ENCODE data around the gene CWC22. TPM values are rescaled to one million over a fixed set of nuclear protein-coding genes. Genes with fewer than 3 reads are reported as not detected.
"Not testable (repeated sequence)": the region's sequence is repeated elsewhere in the genome, so short reads cannot be mapped to it uniquely, and the experiment has no call there.

Gene CWC22
- total RNA-seq, 1 donor: 12.7 TPM

DNA sequence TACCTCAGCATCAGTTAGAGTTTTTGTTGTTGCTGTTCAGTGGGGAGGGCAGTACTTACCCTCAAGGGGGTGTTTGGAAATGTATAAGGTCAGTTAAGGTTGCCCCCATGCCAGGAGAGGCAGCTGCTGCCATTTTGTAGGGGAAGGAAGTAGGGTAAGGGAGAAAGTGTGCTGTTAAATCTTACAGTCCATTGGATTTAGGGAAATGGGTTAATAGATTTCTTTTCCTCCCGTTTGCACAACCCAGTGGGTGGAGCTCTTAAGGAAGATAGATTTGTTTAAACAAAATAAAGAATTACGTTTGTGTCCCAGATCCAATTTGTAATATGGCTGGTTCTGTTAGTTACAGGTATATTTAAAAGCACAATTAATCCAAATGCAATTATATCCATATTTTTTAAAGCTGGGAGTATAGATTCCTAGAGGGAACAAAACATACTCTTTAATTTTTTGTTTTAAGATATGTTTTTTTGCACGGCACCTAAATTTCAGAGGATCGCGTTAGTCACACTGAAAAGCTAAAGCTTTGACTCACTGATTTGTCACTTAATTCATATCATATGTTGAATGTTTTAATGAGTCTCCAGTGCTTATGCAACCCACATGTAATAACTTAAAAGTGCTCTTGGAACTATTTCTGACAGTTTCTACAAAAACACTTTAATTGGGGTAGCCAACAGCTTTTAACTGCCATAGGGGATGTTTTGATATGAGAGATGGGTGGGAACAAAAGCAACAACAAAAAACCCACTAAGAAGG, 9.0 kb upstream of the CWC22 start:
- peaks cover 10% of the 10 kb centered on the region for H3K27me3 ChIP-seq (ENCODE audit: insufficient read depth, low read length)
- H3K4me3 ChIP-seq (ENCODE audit: low read length): no peak overlapping the region
- H3K4me1 ChIP-seq (ENCODE audit: insufficient read depth, low read length): no peaks in the 10 kb centered on the region
- no peaks in the 10 kb centered on the region for H3K9me3 ChIP-seq (ENCODE audit: low read depth, low read length)

DNA sequence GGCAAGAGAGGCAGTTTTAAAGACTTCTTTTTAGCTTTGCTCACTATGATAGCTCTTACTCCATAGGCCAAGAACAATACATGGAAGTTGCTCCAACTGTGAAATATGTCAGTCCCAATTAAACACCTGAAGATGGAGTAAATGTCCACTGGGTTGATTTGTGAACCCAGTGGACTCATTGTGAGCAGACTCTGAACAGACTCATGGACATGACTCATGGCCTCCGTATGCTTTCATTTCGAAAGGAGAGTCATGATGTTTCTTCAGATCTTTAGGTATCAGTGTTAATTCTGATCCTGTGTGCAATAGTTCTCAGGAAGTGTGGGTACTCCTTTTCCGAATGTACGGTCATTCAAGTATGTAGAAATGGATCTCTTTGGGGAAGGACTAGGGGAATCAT, 5.4 kb upstream of the CWC22 start:
- no peak overlapping the region for H3K4me3 ChIP-seq (ENCODE audit: low read length)
- no peaks in the 10 kb centered on the region for H3K4me1 ChIP-seq (ENCODE audit: insufficient read depth, low read length)
- H3K9me3 ChIP-seq (ENCODE audit: low read depth, low read length): no peaks in the 10 kb centered on the region
- peaks cover 1% of the 10 kb centered on the region for H3K27me3 ChIP-seq (ENCODE audit: insufficient read depth, low read length)

DNA sequence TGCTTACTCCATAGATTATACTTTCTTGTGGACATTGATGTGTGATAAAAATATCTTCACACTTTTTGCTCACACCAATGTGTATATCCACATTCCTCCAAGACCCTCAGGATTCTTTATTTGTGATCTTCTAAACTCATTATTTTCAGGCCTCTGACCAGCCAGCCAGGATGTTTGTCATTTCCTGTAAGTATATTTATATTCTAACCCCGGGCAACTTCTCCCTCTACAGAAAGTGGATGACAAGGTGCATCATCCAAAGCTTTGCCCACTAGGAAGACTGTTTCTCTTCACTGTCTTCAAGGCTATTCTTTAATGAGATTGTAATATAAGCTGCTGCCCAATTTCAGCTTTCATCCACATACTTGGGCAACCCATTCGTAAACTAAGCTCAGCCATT, 3.6 kb upstream of the CWC22 start:
- Histone ChIP-seq H3K27me3 (ENCODE audit: insufficient read depth, low read length) (no peaks in the 10 kb centered on the region), H3K9me3 (ENCODE audit: low read depth, low read length) (no peaks in the 10 kb centered on the region), H3K4me3 (ENCODE audit: low read length) (no peak overlapping the region), H3K4me1 (ENCODE audit: insufficient read depth, low read length) (peaks cover 9% of the 10 kb centered on the region)

DNA sequence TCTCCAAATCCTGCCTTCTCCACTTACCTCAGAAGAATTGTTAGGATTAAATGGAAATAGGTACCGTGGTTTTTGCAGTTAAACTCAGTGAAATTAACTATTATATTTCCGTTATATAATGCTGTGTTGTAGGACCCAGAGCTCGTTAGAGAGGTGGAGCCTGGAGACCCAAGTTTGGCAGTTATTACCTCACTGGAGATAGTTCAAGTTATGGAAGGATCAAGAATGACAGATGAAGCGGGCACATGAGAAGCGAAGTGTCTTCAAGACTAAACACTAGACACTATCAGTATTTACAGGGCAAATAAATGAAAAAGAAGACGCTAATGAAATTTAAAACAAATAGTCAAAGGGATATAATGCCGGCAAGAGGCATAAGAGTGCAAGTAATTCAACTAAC, 866 bp downstream of the CWC22 start:
- H3K9me3 ChIP-seq (ENCODE audit: low read depth, low read length): no peaks in the 10 kb centered on the region
- H3K4me3 ChIP-seq (ENCODE audit: low read length): peak overlapping the region; percentile 87
- H3K27me3 ChIP-seq (ENCODE audit: insufficient read depth, low read length): no peaks in the 10 kb centered on the region
- H3K4me1 ChIP-seq (ENCODE audit: insufficient read depth, low read length): peaks cover 35% of the 10 kb centered on the region

DNA sequence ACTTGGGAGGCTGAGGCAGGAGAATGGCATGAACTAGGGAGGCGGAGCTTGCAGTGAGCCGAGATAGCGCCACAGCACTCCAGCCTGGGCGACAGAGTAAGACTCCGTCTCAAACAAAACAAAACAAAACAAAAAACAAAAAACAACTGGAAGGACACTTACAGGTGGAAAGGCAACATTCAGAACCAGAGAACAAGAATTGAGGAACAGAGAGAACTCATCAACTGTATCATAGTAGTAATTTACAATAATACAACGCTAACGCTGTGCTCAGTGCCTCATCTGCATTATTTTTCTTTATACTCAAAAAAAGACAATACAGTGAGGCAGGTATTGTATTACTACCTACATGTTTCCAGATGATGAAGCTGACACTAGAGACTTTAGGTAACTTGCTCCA, 1.6 kb downstream of the CWC22 start:
- not testable (repeated sequence) for H3K27me3 ChIP-seq (ENCODE audit: insufficient read depth, low read length); H3K4me3 ChIP-seq (ENCODE audit: low read length); H3K9me3 ChIP-seq (ENCODE audit: low read depth, low read length)
- peaks cover 35% of the 10 kb centered on the region for H3K4me1 ChIP-seq (ENCODE audit: insufficient read depth, low read length)

DNA sequence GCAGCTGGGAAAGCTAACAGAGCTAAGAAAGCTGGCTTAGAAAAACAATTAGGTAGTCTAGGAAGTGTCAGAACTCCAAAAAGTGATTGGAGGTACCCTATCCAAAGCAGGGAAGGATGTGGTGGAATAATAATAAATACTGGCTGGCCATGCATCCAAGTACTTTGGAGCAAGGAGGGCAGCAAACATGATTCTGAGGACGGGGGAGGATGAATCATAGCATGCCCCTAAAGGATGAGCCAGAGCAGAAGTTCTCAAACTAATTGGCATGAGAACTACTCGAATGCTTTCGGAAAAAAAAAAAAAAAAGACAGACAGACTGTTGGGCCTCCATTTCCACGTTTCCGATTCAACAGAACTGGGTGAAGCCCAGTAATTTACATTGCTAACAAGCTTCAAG, 2.4 kb downstream of the CWC22 start:
- no peak overlapping the region for H3K4me3 ChIP-seq (ENCODE audit: low read length)
- peaks cover 35% of the 10 kb centered on the region for H3K4me1 ChIP-seq (ENCODE audit: insufficient read depth, low read length)
- no peaks in the 10 kb centered on the region for H3K9me3 ChIP-seq (ENCODE audit: low read depth, low read length)
- no peaks in the 10 kb centered on the region for H3K27me3 ChIP-seq (ENCODE audit: insufficient read depth, low read length)

DNA sequence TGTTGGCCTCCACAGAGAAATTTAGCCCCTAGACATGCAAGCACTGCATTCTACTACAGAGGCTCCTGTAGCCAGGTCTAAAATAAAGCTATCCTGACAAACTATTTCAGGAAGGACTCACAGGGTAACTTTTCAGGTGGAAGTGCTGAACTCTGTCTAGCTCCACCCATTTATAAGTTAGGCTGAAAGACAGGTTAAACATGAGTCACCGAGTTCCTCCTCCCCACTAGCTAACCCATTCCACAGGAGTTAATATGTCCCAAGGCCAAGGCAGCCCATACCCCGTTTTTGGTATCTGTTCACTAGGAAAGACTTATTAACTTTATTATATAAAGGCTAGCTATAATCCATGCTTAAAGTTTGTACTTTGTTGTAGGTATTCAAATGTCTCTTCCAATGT, 3.5 kb downstream of the CWC22 start:
- H3K4me1 ChIP-seq (ENCODE audit: insufficient read depth, low read length): peaks cover 35% of the 10 kb centered on the region
- H3K9me3 ChIP-seq (ENCODE audit: low read depth, low read length): no peaks in the 10 kb centered on the region
- no peak overlapping the region for H3K4me3 ChIP-seq (ENCODE audit: low read length)
- no peaks in the 10 kb centered on the region for H3K27me3 ChIP-seq (ENCODE audit: insufficient read depth, low read length)

DNA sequence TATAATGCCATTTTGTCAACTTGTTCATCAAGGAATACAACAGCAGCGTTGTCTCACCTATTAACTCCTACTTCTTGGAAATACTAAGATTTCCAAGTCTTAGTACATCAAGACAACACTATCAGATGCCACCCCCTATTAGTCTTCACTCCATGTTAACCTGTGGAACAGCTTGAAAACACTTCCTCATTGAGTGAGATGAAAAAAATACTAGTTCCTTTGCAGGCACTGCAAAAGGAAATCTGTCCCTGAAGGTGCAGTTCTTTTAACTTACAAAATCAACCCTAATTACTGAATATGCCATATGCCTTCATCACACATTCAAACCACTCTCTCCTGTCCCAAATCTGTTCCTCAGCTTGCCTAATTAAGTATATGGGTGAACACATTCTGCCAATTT, 4.0 kb downstream of the CWC22 start:
- Histone ChIP-seq H3K4me1 (ENCODE audit: insufficient read depth, low read length) (peaks cover 35% of the 10 kb centered on the region), H3K9me3 (ENCODE audit: low read depth, low read length) (no peaks in the 10 kb centered on the region), H3K27me3 (ENCODE audit: insufficient read depth, low read length) (no peaks in the 10 kb centered on the region), H3K4me3 (ENCODE audit: low read length) (no peak overlapping the region)

DNA sequence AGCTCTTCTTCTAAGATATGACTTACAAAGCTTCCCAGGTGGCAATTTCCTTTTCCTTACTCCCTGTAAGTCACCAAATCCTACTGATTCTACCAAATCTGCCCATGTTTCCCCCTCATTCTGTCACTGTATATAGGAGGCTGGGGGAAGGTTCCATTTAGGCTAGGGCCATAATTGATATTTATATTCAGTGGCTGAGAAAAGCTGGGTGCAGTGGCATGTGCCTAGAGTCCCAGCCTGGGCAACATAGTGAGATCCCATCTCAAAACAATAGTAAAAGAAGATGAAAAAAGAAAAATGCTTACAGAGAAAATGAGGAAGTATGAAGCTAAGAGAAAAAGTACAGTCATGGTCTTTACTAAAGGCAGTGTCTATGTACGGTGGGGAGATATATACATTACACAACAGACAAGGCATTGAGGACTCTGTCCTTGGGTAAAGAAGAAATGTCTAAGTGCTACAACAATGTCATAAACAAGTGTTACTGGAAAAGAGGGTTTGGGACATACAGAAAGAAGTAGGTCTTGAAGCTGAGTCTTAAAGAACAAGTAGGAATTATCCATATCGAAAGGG, 4.8 kb downstream of the CWC22 start:
- Histone ChIP-seq H3K4me1 (ENCODE audit: insufficient read depth, low read length) (peaks cover 35% of the 10 kb centered on the region), H3K9me3 (ENCODE audit: low read depth, low read length) (no peaks in the 10 kb centered on the region), H3K27me3 (ENCODE audit: insufficient read depth, low read length) (no peaks in the 10 kb centered on the region), H3K4me3 (ENCODE audit: low read length) (no peak overlapping the region)

DNA sequence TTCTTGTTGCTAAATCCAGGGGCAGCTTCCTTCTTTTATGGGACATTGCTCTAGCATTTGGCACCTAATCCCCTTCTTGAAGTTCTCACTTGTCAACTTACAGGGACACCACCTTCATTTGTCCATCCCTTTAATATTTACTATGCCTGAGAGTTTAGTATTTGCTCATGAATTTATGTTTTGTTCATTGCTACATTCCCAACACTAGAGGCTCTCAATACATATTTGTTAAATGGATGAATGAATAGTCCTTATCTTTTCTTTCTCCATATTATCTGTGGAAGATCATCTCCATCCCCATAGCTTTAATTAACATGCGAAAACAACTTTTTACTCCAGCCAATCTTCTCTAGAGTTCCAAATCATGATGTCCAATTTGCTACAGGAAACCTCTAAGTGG, 5.4 kb downstream of the CWC22 start:
- Histone ChIP-seq H3K9me3 (ENCODE audit: low read depth, low read length) (no peaks in the 10 kb centered on the region), H3K27me3 (ENCODE audit: insufficient read depth, low read length) (no peaks in the 10 kb centered on the region), H3K4me1 (ENCODE audit: insufficient read depth, low read length) (peaks cover 35% of the 10 kb centered on the region), H3K4me3 (ENCODE audit: low read length) (no peak overlapping the region)

DNA sequence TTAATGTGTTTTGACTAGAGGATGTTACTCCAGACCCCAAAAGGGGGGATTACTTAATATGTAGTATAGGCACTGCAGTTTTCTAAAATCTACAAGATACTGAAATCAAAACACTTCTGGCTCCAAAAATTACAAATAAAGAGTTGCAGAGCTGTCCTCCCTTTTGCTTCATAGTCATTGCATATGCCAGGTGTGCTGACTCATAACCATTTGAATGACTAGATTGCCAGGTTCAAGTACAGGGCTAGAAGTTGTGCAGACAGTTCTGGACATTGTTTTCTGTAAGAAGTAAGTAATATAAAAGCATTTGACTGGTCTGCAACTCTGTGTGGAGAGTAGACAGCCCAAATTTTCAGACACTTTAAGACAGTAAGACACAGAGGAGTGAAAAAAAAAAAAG, 6.7 kb downstream of the CWC22 start:
- no peaks in the 10 kb centered on the region for H3K27me3 ChIP-seq (ENCODE audit: insufficient read depth, low read length)
- no peaks in the 10 kb centered on the region for H3K9me3 ChIP-seq (ENCODE audit: low read depth, low read length)
- H3K4me3 ChIP-seq (ENCODE audit: low read length): no peak overlapping the region
- peaks cover 28% of the 10 kb centered on the region for H3K4me1 ChIP-seq (ENCODE audit: insufficient read depth, low read length)

DNA sequence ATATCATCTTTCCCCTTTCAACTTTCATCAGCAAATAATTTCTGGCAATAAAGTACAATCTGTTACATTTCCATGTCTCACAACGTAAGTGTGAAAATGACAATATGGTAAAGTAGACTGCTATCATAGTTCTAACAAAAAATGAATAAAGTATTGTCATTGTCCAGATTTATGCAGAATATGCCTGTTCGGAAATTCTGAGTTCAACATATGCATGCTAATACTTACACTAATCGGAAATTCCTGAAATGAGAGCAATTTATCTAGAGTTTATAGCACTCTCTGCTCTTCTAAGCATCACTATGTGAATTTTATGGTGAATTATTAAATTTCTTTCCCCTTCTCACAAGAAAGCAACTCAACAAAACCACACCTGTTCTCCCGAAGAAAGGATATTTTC, 8.1 kb downstream of the CWC22 start:
- Histone ChIP-seq H3K9me3 (ENCODE audit: low read depth, low read length) (no peaks in the 10 kb centered on the region), H3K4me1 (ENCODE audit: insufficient read depth, low read length) (peaks cover 20% of the 10 kb centered on the region), H3K27me3 (ENCODE audit: insufficient read depth, low read length) (no peaks in the 10 kb centered on the region), H3K4me3 (ENCODE audit: low read length) (no peak overlapping the region)

DNA sequence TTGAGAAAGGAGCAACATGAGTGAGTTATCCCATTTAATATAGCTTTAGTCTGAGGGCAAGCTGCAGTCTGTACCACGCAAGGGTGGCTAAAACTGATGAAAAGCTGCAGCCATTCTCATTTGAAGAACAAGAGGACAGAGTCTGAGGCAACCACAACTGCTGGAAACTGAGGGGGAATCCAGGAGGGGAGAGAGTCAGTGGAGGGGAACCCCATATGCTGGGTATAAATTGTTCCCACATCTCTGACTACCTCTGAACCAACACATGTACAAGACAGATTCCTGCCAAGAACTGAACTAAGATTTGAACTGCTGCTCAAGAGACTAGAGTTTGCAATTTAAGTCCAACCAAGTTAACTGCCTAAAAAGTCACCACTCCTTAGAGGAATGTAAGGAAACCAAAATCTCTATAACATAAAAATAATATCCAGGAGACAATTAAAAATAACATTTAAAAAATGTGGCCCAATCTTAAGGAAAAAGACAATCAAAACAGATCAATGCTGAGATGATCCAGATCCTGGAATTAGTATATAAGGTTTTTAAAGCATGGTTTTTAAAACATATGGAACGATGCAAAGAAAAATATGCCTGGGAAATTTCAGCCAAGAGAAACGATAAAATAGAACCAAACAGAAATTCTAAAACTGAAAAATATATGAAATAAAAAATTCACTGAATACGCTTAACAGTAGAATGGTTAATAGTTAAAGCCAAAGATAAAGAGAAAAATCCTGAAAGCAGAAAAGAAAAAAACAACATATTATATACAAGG, 11.2 kb downstream of the CWC22 start:
- no peaks in the 10 kb centered on the region for H3K9me3 ChIP-seq (ENCODE audit: low read depth, low read length)
- no peaks in the 10 kb centered on the region for H3K27me3 ChIP-seq (ENCODE audit: insufficient read depth, low read length)
- peaks cover 4% of the 10 kb centered on the region for H3K4me1 ChIP-seq (ENCODE audit: insufficient read depth, low read length)
- H3K4me3 ChIP-seq (ENCODE audit: low read length): no peak overlapping the region

DNA sequence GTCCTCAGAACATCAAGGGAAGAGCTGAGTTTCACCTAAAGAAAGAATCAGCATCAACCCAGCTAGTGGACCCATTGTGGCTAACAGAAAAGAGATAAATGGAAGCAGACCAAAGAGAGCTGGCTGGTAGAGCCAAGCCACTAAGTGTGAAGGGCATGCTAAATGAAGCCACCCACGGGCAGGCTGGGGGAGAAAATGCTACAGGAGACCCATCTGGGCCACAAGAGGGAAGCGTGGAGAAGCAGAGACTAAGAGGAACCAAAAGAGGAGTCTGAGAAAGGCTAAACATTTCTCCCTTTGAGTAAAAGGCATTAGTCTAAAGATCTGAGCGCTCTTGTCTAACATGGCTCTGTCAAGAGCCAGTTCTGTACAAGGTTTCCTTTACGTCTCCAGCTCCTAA, 15.8 kb downstream of the CWC22 start:
- Histone ChIP-seq H3K4me3 (ENCODE audit: low read length) (no peak overlapping the region), H3K4me1 (ENCODE audit: insufficient read depth, low read length) (peaks cover 4% of the 10 kb centered on the region), H3K27me3 (ENCODE audit: insufficient read depth, low read length) (no peaks in the 10 kb centered on the region), H3K9me3 (ENCODE audit: low read depth, low read length) (no peaks in the 10 kb centered on the region)

DNA sequence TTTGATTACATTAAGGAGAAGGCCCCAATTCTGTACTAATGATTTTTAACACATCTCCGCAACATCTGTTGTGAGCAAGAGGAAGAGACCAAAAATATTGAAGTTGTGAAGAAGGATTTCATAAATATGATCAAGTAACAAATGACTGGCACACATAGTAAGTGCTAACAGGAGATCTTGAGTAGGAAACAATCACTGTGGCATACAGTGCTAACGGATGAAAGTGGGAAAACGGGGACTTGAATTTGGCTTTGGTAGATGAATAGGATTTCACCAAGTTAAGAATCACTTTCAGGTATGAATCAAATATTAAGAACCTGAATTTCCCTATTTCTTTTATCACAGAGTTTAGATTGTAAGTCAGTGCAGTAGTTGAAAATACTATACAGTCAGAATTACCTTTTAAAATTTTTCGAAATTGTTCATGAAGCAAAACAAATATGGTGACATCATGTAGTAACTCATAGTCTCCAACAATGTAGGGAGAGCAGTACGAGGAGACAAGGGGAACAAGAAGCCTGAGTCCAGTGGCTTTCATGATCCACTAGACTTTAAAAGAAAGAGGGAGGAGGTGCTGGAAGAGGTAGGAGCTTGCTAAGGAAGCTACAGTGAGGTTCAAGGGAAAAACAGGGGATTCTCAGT, 16.3 kb downstream of the CWC22 start:
- H3K27me3 ChIP-seq (ENCODE audit: insufficient read depth, low read length): no peaks in the 10 kb centered on the region

More for the DNA sequence above, 16.3 kb downstream of the CWC22 start:
- H3K4me3 ChIP-seq (ENCODE audit: low read length): no peak overlapping the region
- H3K9me3 ChIP-seq (ENCODE audit: low read depth, low read length): no peaks in the 10 kb centered on the region
- peaks cover 3% of the 10 kb centered on the region for H3K4me1 ChIP-seq (ENCODE audit: insufficient read depth, low read length)

Measured in mononuclear cell (primary cell).